Inflammatory macrophage (primary cell): ENCODE results near the gene CLEC17A.
"Not testable (repeated sequence)": the region's sequence is repeated elsewhere in the genome, so short reads cannot be mapped to it uniquely, and the experiment has no call there.

Source experiments
- DNase-seq, 2 donors: peaks; one replicate each; pipeline ENCODE4 v3.0.0-alpha.2; 2020 to 2022
- total RNA-seq, 18 experiments: gene quantifications; one replicate each; lab custom pipeline; 2026; ENCODE audit warnings: mixed read lengths in 6 of 18, inconsistent platforms in 2 of 18; lab: John Stamatoyannopoulos, UW

The CLEC17A gene
- 0 to 0.45 (median 0.16) reads per million in 18 experiments for total RNA-seq

GRCh38 chr19:14582894-14583340, at the start of gene CLEC17A:
Gene CLEC17A (plus strand): TSS chr19:14583084. CDS start chr19:14583161, 77 bp downstream.
- DNase-seq = peak; percentile 24 to 39

- DNase-seq = no peak
These were observed 49.4 kb upstream of the CLEC17A start for GRCh38 chr19:14533450-14533849.

GRCh38 chr19:14536926-14537692, 45.8 kb upstream of the CLEC17A start:
- no peak for DNase-seq

GRCh38 chr19:14540741-14541525, 42.0 kb upstream of the CLEC17A start:
- DNase-seq = no peak

- DNase-seq = not testable (repeated sequence)
These were observed 40.9 kb upstream of the CLEC17A start for GRCh38 chr19:14541979-14542378.

GRCh38 chr19:14542711-14543328, 40.1 kb upstream of the CLEC17A start:
- DNase-seq = peak; percentile 39 to 65

GRCh38 chr19:14544047-14544446, 38.8 kb upstream of the CLEC17A start:
- no peak for DNase-seq

GRCh38 chr19:14544977-14545715, 37.7 kb upstream of the CLEC17A start:
- no peak for DNase-seq

- DNase-seq = no peak
These were observed 37.2 kb upstream of the CLEC17A start for GRCh38 chr19:14545716-14546082.

GRCh38 chr19:14550201-14550754, 32.6 kb upstream of the CLEC17A start:
- no peak for DNase-seq

- peak; percentile 63 to 64 for DNase-seq
These were observed 31.5 kb upstream of the CLEC17A start for GRCh38 chr19:14551134-14552005.

GRCh38 chr19:14552006-14552360, 30.9 kb upstream of the CLEC17A start:
- not testable (repeated sequence) for DNase-seq

GRCh38 chr19:14553042-14553938, 29.6 kb upstream of the CLEC17A start:
- DNase-seq = no peak

GRCh38 chr19:14553939-14554243, 29.0 kb upstream of the CLEC17A start:
- no peak for DNase-seq

GRCh38 chr19:14554382-14554812, 28.5 kb upstream of the CLEC17A start:
- no peak for DNase-seq

GRCh38 chr19:14555918-14556661, 26.8 kb upstream of the CLEC17A start:
- no peak for DNase-seq

- DNase-seq = peak; percentile 75 to 83
These were observed 26.2 kb upstream of the CLEC17A start for GRCh38 chr19:14556662-14557188.

- DNase-seq = no peak
These were observed 24.4 kb upstream of the CLEC17A start for GRCh38 chr19:14558370-14559066.
